Ovary (tissue), 3 donors: Measurements from ENCODE around the gene BLOC1S3.

Experiments used
- EP300 ChIP-seq: sonication (generic); formaldehyde crosslinking; IDR thresholded peaks from one replicate; pipeline ENCODE4 v1.6.1; 2017; ENCODE audit warnings: antibody characterized with exemption
- POLR2A ChIP-seq: fragments of 450-650 bp; IDR thresholded peaks from one replicate; pipeline ENCODE4 v1.6.1; 2017; ENCODE audit warnings: antibody characterized with exemption, mild to moderate bottlenecking, moderate library complexity
- TF ChIP-seq, protein P1 (sequence below), 3 donors: fragments of 450-650 bp in 2 of 3; fragments of 200-600 bp in 1 of 3; IDR thresholded peaks; one replicate each; pipeline versions ENCODE4 v1.5.1 to v1.8.0; 2016 to 2022; ENCODE audit warnings: antibody characterized with exemption in 3 of 3, mild to moderate bottlenecking in 1 of 3
- donor health status: DM: no; HTN: no; CAD: no.

DNA sequence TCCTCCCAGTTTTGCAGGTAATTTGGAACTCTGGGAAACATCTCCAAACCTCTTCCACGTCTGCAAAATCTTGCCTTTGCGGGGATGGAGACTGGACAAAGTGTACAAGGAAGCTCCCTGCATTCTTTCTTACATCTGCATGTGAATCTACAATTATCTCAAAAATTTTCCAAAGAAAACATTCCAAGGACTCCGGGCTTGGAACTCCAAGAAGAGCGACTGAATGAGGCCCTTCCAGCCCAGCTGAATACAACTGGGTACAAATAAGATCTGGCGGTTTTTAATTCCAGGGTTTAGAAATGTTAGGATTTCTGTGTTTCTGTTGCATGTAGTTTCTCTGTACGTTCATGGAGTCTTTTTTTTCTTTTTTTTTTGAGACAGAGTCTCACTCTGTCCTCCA lies 38.1 kb downstream of the BLOC1S3 start:
- TF ChIP-seq, protein P1, sequence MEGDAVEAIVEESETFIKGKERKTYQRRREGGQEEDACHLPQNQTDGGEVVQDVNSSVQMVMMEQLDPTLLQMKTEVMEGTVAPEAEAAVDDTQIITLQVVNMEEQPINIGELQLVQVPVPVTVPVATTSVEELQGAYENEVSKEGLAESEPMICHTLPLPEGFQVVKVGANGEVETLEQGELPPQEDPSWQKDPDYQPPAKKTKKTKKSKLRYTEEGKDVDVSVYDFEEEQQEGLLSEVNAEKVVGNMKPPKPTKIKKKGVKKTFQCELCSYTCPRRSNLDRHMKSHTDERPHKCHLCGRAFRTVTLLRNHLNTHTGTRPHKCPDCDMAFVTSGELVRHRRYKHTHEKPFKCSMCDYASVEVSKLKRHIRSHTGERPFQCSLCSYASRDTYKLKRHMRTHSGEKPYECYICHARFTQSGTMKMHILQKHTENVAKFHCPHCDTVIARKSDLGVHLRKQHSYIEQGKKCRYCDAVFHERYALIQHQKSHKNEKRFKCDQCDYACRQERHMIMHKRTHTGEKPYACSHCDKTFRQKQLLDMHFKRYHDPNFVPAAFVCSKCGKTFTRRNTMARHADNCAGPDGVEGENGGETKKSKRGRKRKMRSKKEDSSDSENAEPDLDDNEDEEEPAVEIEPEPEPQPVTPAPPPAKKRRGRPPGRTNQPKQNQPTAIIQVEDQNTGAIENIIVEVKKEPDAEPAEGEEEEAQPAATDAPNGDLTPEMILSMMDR (IDR thresholded peaks at IDR 0.05) = no peak
- TF ChIP-seq POLR2A (no peak), EP300 (no peak)
